ENCODE results near the gene FARS2. TPM values are rescaled to one million over a fixed set of nuclear protein-coding genes. Genes with fewer than 3 reads are reported as not detected.

FARS2 gene
- total and polyA plus RNA-seq, 2 donors (not counting 3 experiments of a cell fraction or from before 2014, with no cell fraction given), result 20.2 to 20.5 TPM

- no peaks in the 10 kb centered on the region for H4K20me1 ChIP-seq (replicated peaks; ENCODE audit: control insufficient read depth, extremely low read depth, insufficient read depth, low read length)
- dilution Hi-C loops (cut with MboI; ENCODE audit: extremely low pct_ligation_motif_present, low sequenced_read_pairs) (no loop called here), intact Hi-C loops (cut with micrococcal nuclease) (no loop called here)
- no peaks in the 10 kb centered on the region for H3K27me3 ChIP-seq (ENCODE audit: control insufficient read depth in 2 of 2, insufficient read depth in 2 of 2, low read length in 2 of 2)
- H3K4me1 ChIP-seq (ENCODE audit: control insufficient read depth, extremely low read depth, insufficient read depth, low read length), result no peaks in the 10 kb centered on the region
- ChIA-PET POLR2A (no interaction called here), CTCF (interaction anchor here (1.1 kb wide), 1 partner anchor 290 kb away, joined by 3 read pairs; no protein-coding TSS in a partner anchor)
- H3K9me3 ChIP-seq (replicated peaks; ENCODE audit: control insufficient read depth, insufficient read depth, low read length), result no peaks in the 10 kb centered on the region
- H3K4me2 ChIP-seq (ENCODE audit: insufficient read depth, low read length), result no peak overlapping the region
- no peaks in the 10 kb centered on the region for H3K36me3 ChIP-seq (ENCODE audit: control insufficient read depth in 2 of 2, extremely low read depth in 1 of 2, insufficient read depth in 2 of 2, low read length in 2 of 2)
- FAIRE-seq, result no peak
- TF ChIP-seq MYC (IDR thresholded peaks at IDR 0.05; ENCODE audit: low read depth, low read length) (no peak), CTCF (IDR thresholded peaks at IDR 0.05; ENCODE audit: extremely low read depth in 1 of 2, insufficient read depth in 1 of 2, low read depth in 1 of 2, low read length in 2 of 2) (no peak), POLR2A (IDR thresholded peaks at IDR 0.05; ENCODE audit: low read depth, low read length) (no peak), EZH2 (IDR thresholded peaks at IDR 0.05; ENCODE audit: borderline replicate concordance, low read depth, low read length, severe bottlenecking) (no peak), GATA2 (IDR thresholded peaks at IDR 0.05; ENCODE audit: insufficient read depth, insufficient read length, low read depth, low read length) (no peak), POLR2AphosphoS5 (IDR thresholded peaks at IDR 0.05; ENCODE audit: insufficient read depth, low read depth, low read length) (no peak), MAX (IDR thresholded peaks at IDR 0.05; ENCODE audit: insufficient read depth, insufficient read length) (no peak), JUN (IDR thresholded peaks at IDR 0.05; ENCODE audit: borderline replicate concordance, insufficient read depth, insufficient read length, low read depth) (no peak), FOS (IDR thresholded peaks at IDR 0.05; ENCODE audit: borderline replicate concordance, insufficient read depth, low read length) (no peak)
- H3K9ac ChIP-seq (replicated peaks; ENCODE audit: extremely low read depth, insufficient read depth, low read length), result no peak overlapping the region
- no peak overlapping the region for H2AFZ ChIP-seq (ENCODE audit: low read depth, low read length)
- no peak overlapping the region for H3K4me3 ChIP-seq (replicated peaks in 1 of 3; ENCODE audit: insufficient read depth in 1 of 3, low read depth in 1 of 3, low read length in 3 of 3)
- no peaks in the 10 kb centered on the region for H3K9me1 ChIP-seq (replicated peaks; ENCODE audit: control insufficient read depth, extremely low read depth, insufficient read depth, low read length)
- no peak for DNase-seq (ENCODE audit: low read depth, low spot score)
- H3K79me2 ChIP-seq (ENCODE audit: control insufficient read depth, insufficient read depth, low read length), result no peaks in the 10 kb centered on the region
- H3K27ac ChIP-seq (ENCODE audit: insufficient read depth, low read depth, low read length), result no peak overlapping the region
- BruUV-seq (replicated peaks), result no TSS peak
Measured at GRCh38 chr6:5761370-5761769, 500.1 kb downstream of the FARS2 start.
